ENCODE results near the gene TRAM2. TPM values are rescaled to one million over a fixed set of nuclear protein-coding genes. Genes with fewer than 3 reads are reported as not detected.

Gene TRAM2
- total and polyA plus RNA-seq, 2 of the 13 experiments (the other 11 are each of a cell fraction or from before 2014, with no cell fraction given) = 49.1 to 72.5 TPM

GRCh38 chr6:52598123-52598823 lies 21.4 kb upstream of the TRAM2 start (continued):
- no peak for TF ChIP-seq DBP (CRISPR knock-in tag; IDR thresholded peaks at IDR 0.05; ENCODE audit: not compliant biosample characterization)
- TF ChIP-seq CBX1 (IDR thresholded peaks at IDR 0.05; ENCODE audit: low read depth) = peak; percentile 93
- no peak for TF ChIP-seq AKAP8 (CRISPR knock-in tag; IDR thresholded peaks at IDR 0.05)
- peak; percentile 89 for TF ChIP-seq ZNF205 (CRISPR knock-in tag; IDR thresholded peaks at IDR 0.05)
- TF ChIP-seq SYNCRIP (IDR thresholded peaks at IDR 0.05; ENCODE audit: insufficient read depth, low read depth, low read length) = no peak
- TF ChIP-seq ZNF546 (CRISPR knock-in tag; conservative IDR thresholded peaks at IDR 0.05) = no peak
- no peak for TF ChIP-seq PRDM4 (CRISPR knock-in tag; IDR thresholded peaks at IDR 0.05; ENCODE audit: borderline replicate concordance)
- TF ChIP-seq TBX2 (CRISPR knock-in tag; IDR thresholded peaks at IDR 0.05; ENCODE audit: borderline replicate concordance) = peak; percentile 88
- TF ChIP-seq MYC (CRISPR knock-in tag; IDR thresholded peaks at IDR 0.05; ENCODE audit: borderline replicate concordance) = peak; percentile 55; the same call in 1 of the 2 replicates
- peak; percentile 84 for TF ChIP-seq SNAI1 (CRISPR knock-in tag; IDR thresholded peaks at IDR 0.05; ENCODE audit: borderline replicate concordance)
- peak; percentile 57 for TF ChIP-seq GABPB1 (CRISPR knock-in tag; IDR thresholded peaks at IDR 0.05)
- TF ChIP-seq PCBP1 (IDR thresholded peaks at IDR 0.05; ENCODE audit: borderline replicate concordance, low read depth, low read length) = no peak
- peak; percentile 54; the same call in 1 of the 2 replicates for TF ChIP-seq ZHX2 (IDR thresholded peaks at IDR 0.05; ENCODE audit: low read depth)
- TF ChIP-seq ZHX2 (CRISPR knock-in tag; IDR thresholded peaks at IDR 0.05; ENCODE audit: borderline replicate concordance) = peak; percentile 77; the same call in 1 of the 2 replicates
- no peak for TF ChIP-seq ZKSCAN5 (CRISPR knock-in tag; IDR thresholded peaks at IDR 0.05)
- TF ChIP-seq POLR2A (IDR thresholded peaks at IDR 0.05; ENCODE audit: insufficient read depth in 1 of 2, low read depth in 2 of 2, low read length in 2 of 2) = peak; percentile 57 to 95; a peak in 3 of 4 replicates
- peak; percentile 81 for TF ChIP-seq SOX5 (CRISPR knock-in tag; IDR thresholded peaks at IDR 0.05; ENCODE audit: borderline replicate concordance)
- no peak; the same call in none of the 2 replicates for TF ChIP-seq ZFY (CRISPR knock-in tag; IDR thresholded peaks at IDR 0.05)
- 0 out of 2 replicates have a peak, but pooled peaks have one; percentile 65 for TF ChIP-seq ZNF230 (CRISPR knock-in tag; IDR thresholded peaks at IDR 0.05)
- peak; percentile 23; the same call in 1 of the 2 replicates for TF ChIP-seq RCOR2 (CRISPR knock-in tag; IDR thresholded peaks at IDR 0.05)
- peak; percentile 78; the same call in 1 of the 2 replicates for TF ChIP-seq ZNF414 (CRISPR knock-in tag; IDR thresholded peaks at IDR 0.05)

Measured in HepG2 (cell line).